Immature natural killer cell (primary cell): ENCODE results near the gene HBA2. TPM values are rescaled to one million over a fixed set of nuclear protein-coding genes. Genes with fewer than 3 reads are reported as not detected.
"Not testable (repeated sequence)": the region's sequence is repeated elsewhere in the genome, so short reads cannot be mapped to it uniquely, and the experiment has no call there.

Experiments used
- DNase-seq, 3 donors: peaks; one replicate each; pipeline ENCODE4 v3.0.0; 2022; ENCODE audit warnings: mixed read lengths in 1 of 3
- H3K27ac Mint-ChIP-seq, 6 donors: one replicate each; pipeline ENCODE4 v1.8.0; 2020; ENCODE audit warnings: mixed read lengths in 6 of 6, mild to moderate bottlenecking in 5 of 6, inconsistent platforms in 4 of 6, moderate library complexity in 3 of 6
- H3K27me3 Mint-ChIP-seq, 3 donors: one replicate each; pipeline ENCODE4 v1.8.0; 2020 to 2021; ENCODE audit warnings: low read depth in 3 of 3, mild to moderate bottlenecking in 3 of 3, mixed read lengths in 3 of 3, moderate library complexity in 3 of 3, inconsistent platforms in 1 of 3
- H3K36me3 Mint-ChIP-seq, 3 donors: one replicate each; pipeline ENCODE4 v1.8.0; 2020; ENCODE audit warnings: mixed read lengths in 3 of 3, inconsistent platforms in 2 of 3, mild to moderate bottlenecking in 2 of 3
- H3K4me1 Mint-ChIP-seq, 2 donors: one replicate each; pipeline ENCODE4 v1.8.0; 2020; ENCODE audit warnings: inconsistent platforms in 2 of 2, mild to moderate bottlenecking in 2 of 2, mixed read lengths in 2 of 2, moderate library complexity in 1 of 2
- H3K4me3 Mint-ChIP-seq, 5 donors: one replicate each; pipeline ENCODE4 v1.8.0; 2020; ENCODE audit warnings: mild to moderate bottlenecking in 5 of 5, mixed read lengths in 5 of 5, inconsistent platforms in 3 of 5, moderate library complexity in 3 of 5
- H3K9me3 Mint-ChIP-seq, 6 donors: one replicate each; pipeline ENCODE4 v1.8.0; 2020; ENCODE audit warnings: mild to moderate bottlenecking in 6 of 6, mixed read lengths in 6 of 6, inconsistent platforms in 4 of 6, moderate library complexity in 3 of 6
- polyA plus RNA-seq, 3 donors: library from polyadenylated mRNA; unstranded; fragments of 300-500 nt; fragmentation: Illumina TruSeq; gene quantifications; one replicate each; pipeline ENCODE4 v1.2.3, GENCODE V29; 2021

HBA2 gene
- polyA plus RNA-seq, 3 donors from 2014 or later = 202 to 797 (median 725) TPM

DNA sequence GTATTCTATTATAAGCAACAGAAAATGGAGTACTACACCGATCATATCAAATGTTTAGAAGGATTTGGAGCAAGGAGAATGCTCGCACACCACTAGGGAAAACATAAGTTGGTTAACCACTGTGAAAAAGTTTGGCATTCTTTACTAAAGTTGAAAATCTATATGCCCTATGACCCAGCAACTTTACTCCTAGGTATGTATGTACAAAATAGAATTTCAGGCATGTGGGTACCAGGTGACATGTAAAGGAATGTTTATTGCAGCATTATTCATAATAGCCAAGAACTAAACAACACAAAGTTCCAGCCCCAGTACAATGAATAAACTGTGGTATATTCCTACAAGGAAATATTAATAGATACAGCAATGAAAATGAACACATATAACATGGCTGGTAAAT lies 26.0 kb upstream of the HBA2 start:
- no peak overlapping the region for H3K27ac Mint-ChIP-seq
- DNase-seq = no peak
- H3K9me3 Mint-ChIP-seq = no peaks in the 10 kb centered on the region
- no peaks in the 10 kb centered on the region for H3K36me3 Mint-ChIP-seq
- H3K4me1 Mint-ChIP-seq = no peaks in the 10 kb centered on the region
- no peak overlapping the region for H3K4me3 Mint-ChIP-seq
- H3K27me3 Mint-ChIP-seq = peaks cover 0 to 6% (median 5%) of the 10 kb centered on the region in 3 donors

- Mint-ChIP-seq H3K4me3 (no peak overlapping the region), H3K27me3 (peaks cover 0 to 7% (median 2%) of the 10 kb centered on the region in 3 donors), H3K36me3 (no peaks in the 10 kb centered on the region), H3K27ac (no peak overlapping the region), H3K4me1 (no peaks in the 10 kb centered on the region), H3K9me3 (no peaks in the 10 kb centered on the region)
- no peak for DNase-seq
Measured at GRCh38 chr16:149024-149660, 23.5 kb upstream of the HBA2 start.

DNA sequence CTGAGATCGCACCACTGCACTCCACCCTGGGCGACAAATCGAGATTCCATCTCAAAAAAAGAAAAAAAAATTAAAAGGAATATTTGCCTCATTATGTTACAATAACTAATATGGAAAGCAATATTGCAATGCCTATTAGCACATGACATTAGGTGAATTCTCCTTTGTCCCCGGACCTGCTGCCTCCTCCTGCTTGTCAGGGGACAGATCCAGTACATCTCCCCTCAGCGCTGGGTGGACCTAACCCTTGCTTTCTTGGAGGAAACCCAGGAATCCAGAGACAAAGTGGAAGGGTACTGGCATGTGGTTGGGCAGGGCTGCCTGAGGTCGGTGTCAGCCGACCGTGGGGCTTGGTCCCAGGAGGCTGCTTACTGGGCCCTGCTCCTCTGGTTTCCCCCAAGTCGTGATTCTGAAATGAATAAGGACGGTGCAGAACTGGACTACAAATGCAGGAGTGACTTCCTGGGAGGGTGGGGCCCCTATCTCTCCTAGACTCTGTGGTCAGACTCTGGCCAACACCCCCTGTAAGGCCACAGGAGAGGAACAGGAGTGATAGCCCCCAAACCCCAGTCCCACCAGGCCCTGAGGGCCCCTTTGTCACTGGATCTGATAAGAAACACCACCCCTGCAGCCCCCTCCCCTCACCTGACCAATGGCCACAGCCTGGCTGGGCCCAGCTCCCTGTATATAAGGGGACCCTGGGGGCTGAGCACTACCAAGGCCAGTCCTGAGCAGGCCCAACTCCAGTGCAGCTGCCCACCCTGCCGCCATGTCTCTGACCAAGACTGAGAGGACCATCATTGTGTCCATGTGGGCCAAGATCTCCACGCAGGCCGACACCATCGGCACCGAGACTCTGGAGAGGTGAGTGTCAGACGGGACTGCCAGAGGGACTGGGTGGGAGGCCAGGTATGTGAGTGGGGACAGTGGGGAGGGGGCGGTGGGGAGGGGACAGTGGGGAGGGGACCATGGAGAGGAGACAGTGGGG lies 20.2 kb upstream of the HBA2 start, which contains the start of gene HBZ:
Gene HBZ (plus strand): TSS at position 504 of the 988 bp plus-strand sequence. CDS start 266 bp downstream, at position 770.
- Mint-ChIP-seq H3K36me3 (no peaks in the 10 kb centered on the region), H3K4me3 (peak within 1 kb of the TSS in 3 of 5 donors; percentile 32 to 62 (median 56)), H3K4me1 (peaks cover 6 to 9% of the 10 kb centered on the region in 2 donors), H3K27ac (no peak within 1 kb of the TSS), H3K27me3 (peaks cover 4 to 15% (median 8%) of the 10 kb centered on the region in 3 donors), H3K9me3 (no peaks in the 10 kb centered on the region)
- no peak for DNase-seq

DNA sequence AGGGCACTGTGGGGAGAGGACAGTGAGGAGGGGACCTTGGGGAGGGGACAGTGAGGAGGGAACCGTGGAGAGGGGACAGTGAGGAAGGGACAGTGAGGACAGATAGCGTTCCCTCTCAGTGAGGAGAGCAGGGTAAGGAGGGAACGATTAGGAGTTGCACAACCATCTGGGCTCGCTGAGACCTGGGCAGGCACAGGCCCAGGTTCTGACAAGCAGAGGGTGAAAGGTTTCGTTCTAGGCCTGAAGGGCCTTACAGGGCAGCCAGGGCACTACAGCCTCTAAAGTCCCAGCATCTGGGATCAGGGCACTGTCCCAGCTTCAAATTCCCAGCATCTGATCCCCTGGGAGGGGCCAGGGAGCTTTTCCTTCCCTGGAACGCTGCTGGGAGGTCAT lies 19.6 kb upstream of the HBA2 start:
- Mint-ChIP-seq H3K4me3 (peak overlapping the region in 2 of 5 donors; percentile 21 to 56), H3K27me3 (peaks cover 4 to 17% (median 8%) of the 10 kb centered on the region in 3 donors)
- H3K27ac Mint-ChIP-seq, DNase-seq, H3K9me3 Mint-ChIP-seq, H3K36me3 Mint-ChIP-seq, H3K4me1 Mint-ChIP-seq: not testable (repeated sequence)

GRCh38 chr16:153550-154216 lies 19.0 kb upstream of the HBA2 start:
- peaks cover 6 to 17% (median 8%) of the 10 kb centered on the region in 3 donors for H3K27me3 Mint-ChIP-seq
- not testable (repeated sequence) for H3K9me3 Mint-ChIP-seq, H3K4me1 Mint-ChIP-seq, H3K4me3 Mint-ChIP-seq, DNase-seq, H3K27ac Mint-ChIP-seq, H3K36me3 Mint-ChIP-seq

DNA sequence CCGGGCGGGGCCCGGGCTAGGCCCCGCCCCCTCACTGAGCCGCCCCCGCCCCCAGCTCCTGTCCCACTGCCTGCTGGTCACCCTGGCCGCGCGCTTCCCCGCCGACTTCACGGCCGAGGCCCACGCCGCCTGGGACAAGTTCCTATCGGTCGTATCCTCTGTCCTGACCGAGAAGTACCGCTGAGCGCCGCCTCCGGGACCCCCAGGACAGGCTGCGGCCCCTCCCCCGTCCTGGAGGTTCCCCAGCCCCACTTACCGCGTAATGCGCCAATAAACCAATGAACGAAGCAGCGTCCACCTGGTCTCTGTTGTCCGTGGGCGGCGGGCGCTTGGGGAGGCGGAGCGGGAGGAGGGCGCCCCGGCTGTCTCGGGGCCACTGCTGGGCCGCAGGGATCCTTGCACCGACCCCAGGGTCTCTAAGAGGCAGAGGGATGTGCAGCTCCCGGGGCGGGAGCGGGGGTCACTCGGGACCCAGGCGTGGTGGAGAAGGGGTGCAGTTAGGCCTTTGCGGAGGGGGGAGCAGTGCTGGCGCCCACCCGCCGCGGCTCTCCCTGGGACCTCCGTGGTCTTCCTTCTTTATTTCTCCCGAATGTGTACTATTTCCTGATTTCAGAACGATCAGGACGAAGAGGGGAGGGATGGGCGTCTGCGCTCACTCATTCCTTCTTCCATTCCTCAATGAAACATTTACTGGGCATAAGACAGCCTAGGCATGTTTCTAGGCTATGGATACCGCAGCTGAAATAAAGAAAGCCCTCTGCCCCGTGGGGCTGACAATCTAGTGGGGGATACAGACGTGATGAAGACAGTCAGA lies 18.3 kb upstream of the HBA2 start:
- H3K27ac Mint-ChIP-seq = peak overlapping the region in 3 of 6 donors; percentile 55 to 76 (median 67)

DNA sequence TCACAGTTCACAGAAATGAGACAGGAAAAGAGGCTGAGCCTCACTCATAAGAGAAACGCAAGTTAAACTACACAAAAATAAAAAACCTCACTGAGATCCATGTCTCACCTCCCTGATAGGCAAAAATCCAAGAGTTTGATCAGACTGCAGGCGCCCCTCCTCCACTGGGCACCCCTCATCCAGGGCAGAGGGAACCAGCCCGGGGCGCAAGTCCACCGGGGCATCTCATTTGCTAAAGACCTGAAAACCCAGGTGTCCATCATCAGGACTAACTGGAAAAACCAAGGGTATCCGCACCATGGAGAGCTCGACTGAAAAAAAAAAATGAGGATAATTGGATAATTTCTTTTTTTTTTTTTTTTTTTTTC lies 17.7 kb upstream of the HBA2 start:
- no peak for DNase-seq
- H3K4me1 Mint-ChIP-seq = peaks cover 6 to 9% of the 10 kb centered on the region in 2 donors
- no peaks in the 10 kb centered on the region for H3K36me3 Mint-ChIP-seq
- H3K4me3 Mint-ChIP-seq = peak overlapping the region; percentile 77 to 87 (median 79)
- H3K9me3 Mint-ChIP-seq = no peaks in the 10 kb centered on the region
- peak overlapping the region in 3 of 6 donors; percentile 46 to 67 (median 55) for H3K27ac Mint-ChIP-seq
- peaks cover 6 to 17% (median 8%) of the 10 kb centered on the region in 3 donors for H3K27me3 Mint-ChIP-seq

More for the DNA sequence above, 18.3 kb upstream of the HBA2 start:
- peak overlapping the region; percentile 77 to 87 (median 79) for H3K4me3 Mint-ChIP-seq
- H3K9me3 Mint-ChIP-seq = no peaks in the 10 kb centered on the region
- no peaks in the 10 kb centered on the region for H3K36me3 Mint-ChIP-seq
- H3K4me1 Mint-ChIP-seq = peaks cover 6 to 9% of the 10 kb centered on the region in 2 donors
- DNase-seq = peak in 1 of 3 donors; percentile 23
- H3K27me3 Mint-ChIP-seq = peaks cover 6 to 17% (median 8%) of the 10 kb centered on the region in 3 donors

DNA sequence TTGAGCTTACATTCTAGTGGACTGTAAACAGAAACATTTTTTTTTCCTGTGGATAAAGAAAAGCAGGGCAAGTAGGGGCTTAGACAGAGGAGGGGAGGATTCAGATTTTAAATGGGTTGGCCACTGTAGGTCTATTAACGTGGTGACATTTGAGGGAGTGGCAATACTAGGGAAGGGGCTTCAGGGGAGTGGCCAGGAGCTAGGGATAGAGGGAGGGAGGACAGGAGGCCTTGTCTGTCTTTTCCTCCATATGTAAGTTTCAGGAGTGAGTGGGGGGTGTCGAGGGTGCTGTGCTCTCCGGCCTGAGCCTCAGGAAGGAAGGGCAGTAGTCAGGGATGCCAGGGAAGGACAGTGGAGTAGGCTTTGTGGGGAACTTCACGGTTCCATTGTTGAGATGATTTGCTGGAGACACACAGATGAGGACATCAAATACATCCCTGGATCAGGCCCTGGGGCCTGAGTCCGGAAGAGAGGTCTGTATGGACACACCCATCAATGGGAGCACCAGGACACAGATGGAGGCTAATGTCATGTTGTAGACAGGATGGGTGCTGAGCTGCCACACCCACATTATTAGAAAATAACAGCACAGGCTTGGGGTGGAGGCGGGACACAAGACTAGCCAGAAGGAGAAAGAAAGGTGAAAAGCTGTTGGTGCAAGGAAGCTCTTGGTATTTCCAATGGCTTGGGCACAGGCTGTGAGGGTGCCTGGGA lies 13.4 kb upstream of the HBA2 start:
- Mint-ChIP-seq H3K4me1 (peaks cover 6 to 9% of the 10 kb centered on the region in 2 donors), H3K9me3 (no peaks in the 10 kb centered on the region), H3K4me3 (no peak overlapping the region), H3K36me3 (no peaks in the 10 kb centered on the region), H3K27me3 (peaks cover 7 to 13% (median 11%) of the 10 kb centered on the region in 3 donors), H3K27ac (no peak overlapping the region)
- no peak for DNase-seq

- not testable (repeated sequence) for DNase-seq, H3K4me3 Mint-ChIP-seq, H3K27ac Mint-ChIP-seq, H3K9me3 Mint-ChIP-seq, H3K4me1 Mint-ChIP-seq, H3K36me3 Mint-ChIP-seq
- H3K27me3 Mint-ChIP-seq = peaks cover 4 to 12% (median 5%) of the 10 kb centered on the region in 3 donors
Measured at GRCh38 chr16:160242-160641, 12.4 kb upstream of the HBA2 start.

- DNase-seq = no peak
- Mint-ChIP-seq H3K9me3 (no peaks in the 10 kb centered on the region), H3K27me3 (peaks cover 4 to 10% (median 5%) of the 10 kb centered on the region in 3 donors), H3K27ac (no peak overlapping the region), H3K4me3 (no peak overlapping the region), H3K36me3 (no peaks in the 10 kb centered on the region), H3K4me1 (peaks cover 0 to 6% of the 10 kb centered on the region in 2 donors)
Measured at GRCh38 chr16:160691-161190, 11.9 kb upstream of the HBA2 start.

DNA sequence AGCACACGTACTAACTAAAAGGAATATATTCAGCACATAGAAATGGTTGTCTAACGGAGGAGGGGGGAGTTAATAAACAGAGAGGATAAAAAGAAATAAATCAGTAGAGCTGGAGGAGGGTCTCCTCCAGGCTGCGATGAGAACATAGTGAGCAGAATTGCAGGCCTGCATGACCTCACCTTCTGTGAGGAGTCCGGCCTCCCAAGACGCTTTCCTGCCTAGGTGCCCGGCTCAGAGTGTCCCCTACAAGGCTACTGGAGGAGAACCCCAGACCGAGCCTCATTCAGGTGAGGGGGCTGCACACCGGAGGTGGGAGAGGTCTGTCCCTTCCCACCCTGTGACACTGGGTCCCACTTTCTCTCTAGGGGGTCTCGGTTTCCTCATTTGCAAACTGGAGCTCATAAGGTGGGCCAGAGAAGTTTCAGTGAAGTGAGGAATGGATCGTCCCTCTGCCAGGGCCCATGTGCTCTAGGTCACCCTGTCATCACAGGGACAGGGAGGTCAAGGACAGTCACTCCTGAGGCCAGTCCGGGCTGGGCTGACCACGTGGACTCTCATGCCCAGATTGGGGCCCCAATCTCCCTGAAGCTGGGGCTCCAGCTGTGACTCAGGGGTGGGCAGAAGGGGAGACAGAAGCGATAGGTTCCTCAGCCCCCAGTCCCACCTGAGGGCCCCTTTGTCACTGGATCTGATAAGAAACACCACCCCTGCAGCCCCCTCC lies 10.2 kb upstream of the HBA2 start:
- H3K36me3 Mint-ChIP-seq = no peaks in the 10 kb centered on the region
- DNase-seq = no peak
- peaks cover 0 to 13% of the 10 kb centered on the region in 2 donors for H3K4me1 Mint-ChIP-seq
- H3K4me3 Mint-ChIP-seq = peak overlapping the region in 1 of 5 donors; percentile 27
- no peak overlapping the region for H3K27ac Mint-ChIP-seq
- H3K9me3 Mint-ChIP-seq = no peaks in the 10 kb centered on the region
- peaks cover 9 to 14% (median 13%) of the 10 kb centered on the region in 3 donors for H3K27me3 Mint-ChIP-seq

- not testable (repeated sequence) for H3K9me3 Mint-ChIP-seq, H3K4me3 Mint-ChIP-seq, H3K36me3 Mint-ChIP-seq, DNase-seq, H3K27ac Mint-ChIP-seq
- Mint-ChIP-seq H3K4me1 (peaks cover 0 to 13% of the 10 kb centered on the region in 2 donors), H3K27me3 (peaks cover 9 to 19% (median 12%) of the 10 kb centered on the region in 3 donors)
Measured at GRCh38 chr16:163139-163538, 9.5 kb upstream of the HBA2 start.
